ENCODE measurements around the gene RBMS2.

The RBMS2 gene

DNA sequence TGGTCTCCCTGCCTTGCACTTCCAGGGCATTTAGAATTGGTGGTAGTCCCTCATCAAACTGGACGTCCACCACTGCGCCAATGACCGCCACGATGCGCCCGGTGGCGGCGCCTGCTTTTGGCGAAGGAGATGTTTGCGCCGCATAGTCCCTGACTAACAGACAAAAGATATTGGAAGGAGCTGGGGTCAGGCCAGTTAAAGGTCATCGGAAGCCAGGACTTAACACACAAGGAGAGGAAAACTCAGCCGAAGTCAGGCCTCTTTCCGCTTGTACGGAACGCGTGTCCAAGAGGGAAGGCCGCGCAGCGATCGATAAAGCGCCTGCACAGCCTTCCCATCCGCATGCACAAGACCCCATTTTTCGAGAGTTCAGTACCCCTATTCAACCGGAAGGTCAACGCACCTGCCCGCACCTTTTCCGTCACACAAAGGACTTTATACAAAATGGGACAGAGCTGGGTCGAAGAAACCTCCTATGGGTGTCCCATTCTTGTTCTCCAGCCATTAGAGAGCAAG lies 123.6 kb downstream of the RBMS2 start:
- DNase-seq (ENCODE audit: low read depth), result no peak
- peak overlapping the region; percentile 76 for H3K4me3 ChIP-seq (ENCODE audit: low read depth, low read length)
- TF ChIP-seq, protein P1, sequence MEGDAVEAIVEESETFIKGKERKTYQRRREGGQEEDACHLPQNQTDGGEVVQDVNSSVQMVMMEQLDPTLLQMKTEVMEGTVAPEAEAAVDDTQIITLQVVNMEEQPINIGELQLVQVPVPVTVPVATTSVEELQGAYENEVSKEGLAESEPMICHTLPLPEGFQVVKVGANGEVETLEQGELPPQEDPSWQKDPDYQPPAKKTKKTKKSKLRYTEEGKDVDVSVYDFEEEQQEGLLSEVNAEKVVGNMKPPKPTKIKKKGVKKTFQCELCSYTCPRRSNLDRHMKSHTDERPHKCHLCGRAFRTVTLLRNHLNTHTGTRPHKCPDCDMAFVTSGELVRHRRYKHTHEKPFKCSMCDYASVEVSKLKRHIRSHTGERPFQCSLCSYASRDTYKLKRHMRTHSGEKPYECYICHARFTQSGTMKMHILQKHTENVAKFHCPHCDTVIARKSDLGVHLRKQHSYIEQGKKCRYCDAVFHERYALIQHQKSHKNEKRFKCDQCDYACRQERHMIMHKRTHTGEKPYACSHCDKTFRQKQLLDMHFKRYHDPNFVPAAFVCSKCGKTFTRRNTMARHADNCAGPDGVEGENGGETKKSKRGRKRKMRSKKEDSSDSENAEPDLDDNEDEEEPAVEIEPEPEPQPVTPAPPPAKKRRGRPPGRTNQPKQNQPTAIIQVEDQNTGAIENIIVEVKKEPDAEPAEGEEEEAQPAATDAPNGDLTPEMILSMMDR (IDR thresholded peaks at IDR 0.05; ENCODE audit: low read depth, low read length, missing control alignments), result peak; percentile 2

Data from GM12864 (cell line).